B cell (primary cell): ENCODE results near the gene HIGD1A.

Source experiments
- EZH2 ChIP-seq: IDR thresholded peaks from 2 replicates; pipeline ENCODE4 v1.6.1; 2012; ENCODE audit warnings: borderline replicate concordance, low read depth, mild to moderate bottlenecking, moderate library complexity, low read length; ENCODE audit not compliant: insufficient read depth, poor library complexity, severe bottlenecking
- TF ChIP-seq, protein P1 (sequence below): fragments of 200-600 bp; IDR thresholded peaks from one replicate; pipeline ENCODE4 v1.8.0; 2022; ENCODE audit warnings: antibody characterized with exemption, mild to moderate bottlenecking

- no peak for TF ChIP-seq EZH2
- TF ChIP-seq, protein P1, sequence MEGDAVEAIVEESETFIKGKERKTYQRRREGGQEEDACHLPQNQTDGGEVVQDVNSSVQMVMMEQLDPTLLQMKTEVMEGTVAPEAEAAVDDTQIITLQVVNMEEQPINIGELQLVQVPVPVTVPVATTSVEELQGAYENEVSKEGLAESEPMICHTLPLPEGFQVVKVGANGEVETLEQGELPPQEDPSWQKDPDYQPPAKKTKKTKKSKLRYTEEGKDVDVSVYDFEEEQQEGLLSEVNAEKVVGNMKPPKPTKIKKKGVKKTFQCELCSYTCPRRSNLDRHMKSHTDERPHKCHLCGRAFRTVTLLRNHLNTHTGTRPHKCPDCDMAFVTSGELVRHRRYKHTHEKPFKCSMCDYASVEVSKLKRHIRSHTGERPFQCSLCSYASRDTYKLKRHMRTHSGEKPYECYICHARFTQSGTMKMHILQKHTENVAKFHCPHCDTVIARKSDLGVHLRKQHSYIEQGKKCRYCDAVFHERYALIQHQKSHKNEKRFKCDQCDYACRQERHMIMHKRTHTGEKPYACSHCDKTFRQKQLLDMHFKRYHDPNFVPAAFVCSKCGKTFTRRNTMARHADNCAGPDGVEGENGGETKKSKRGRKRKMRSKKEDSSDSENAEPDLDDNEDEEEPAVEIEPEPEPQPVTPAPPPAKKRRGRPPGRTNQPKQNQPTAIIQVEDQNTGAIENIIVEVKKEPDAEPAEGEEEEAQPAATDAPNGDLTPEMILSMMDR, result no peak
These were observed 23.4 kb upstream of the HIGD1A start for GRCh38 chr3:42827654-42828053.
